22Rv1 (cell line): Measurements from ENCODE around the gene BPIFB2.

Source experiments
- ZFX ChIP-seq: fragments of 450-650 bp; IDR thresholded peaks from 2 replicates; pipeline ENCODE4 v1.6.1; 2017; ENCODE audit warnings: antibody characterized with exemption, borderline replicate concordance
- TF ChIP-seq, protein P1 (sequence below): fragments of 450-650 bp; IDR thresholded peaks from 2 replicates; pipeline ENCODE4 v1.5.1; 2017; ENCODE audit warnings: mild to moderate bottlenecking

DNA sequence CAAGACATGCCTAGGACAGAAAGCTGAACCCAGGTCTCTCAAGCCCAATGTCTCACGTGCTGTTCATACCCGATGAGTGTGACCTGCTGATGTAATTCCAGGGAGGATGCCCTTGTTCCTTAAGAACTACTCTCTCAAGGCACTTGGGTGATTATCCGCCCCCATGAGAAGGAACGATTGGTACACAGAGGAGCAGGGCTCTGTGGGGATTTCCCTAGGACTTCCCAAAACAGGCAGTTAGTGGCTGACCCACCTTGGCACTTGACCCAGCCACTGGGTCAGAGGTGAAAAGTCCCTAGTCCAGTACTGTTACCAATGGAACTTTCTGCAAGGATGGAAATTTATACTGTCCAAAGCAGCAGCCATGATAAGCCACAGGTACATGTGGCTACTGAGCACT, 14.8 kb downstream of the BPIFB2 start:
- no peak for TF ChIP-seq ZFX
- TF ChIP-seq, protein P1, sequence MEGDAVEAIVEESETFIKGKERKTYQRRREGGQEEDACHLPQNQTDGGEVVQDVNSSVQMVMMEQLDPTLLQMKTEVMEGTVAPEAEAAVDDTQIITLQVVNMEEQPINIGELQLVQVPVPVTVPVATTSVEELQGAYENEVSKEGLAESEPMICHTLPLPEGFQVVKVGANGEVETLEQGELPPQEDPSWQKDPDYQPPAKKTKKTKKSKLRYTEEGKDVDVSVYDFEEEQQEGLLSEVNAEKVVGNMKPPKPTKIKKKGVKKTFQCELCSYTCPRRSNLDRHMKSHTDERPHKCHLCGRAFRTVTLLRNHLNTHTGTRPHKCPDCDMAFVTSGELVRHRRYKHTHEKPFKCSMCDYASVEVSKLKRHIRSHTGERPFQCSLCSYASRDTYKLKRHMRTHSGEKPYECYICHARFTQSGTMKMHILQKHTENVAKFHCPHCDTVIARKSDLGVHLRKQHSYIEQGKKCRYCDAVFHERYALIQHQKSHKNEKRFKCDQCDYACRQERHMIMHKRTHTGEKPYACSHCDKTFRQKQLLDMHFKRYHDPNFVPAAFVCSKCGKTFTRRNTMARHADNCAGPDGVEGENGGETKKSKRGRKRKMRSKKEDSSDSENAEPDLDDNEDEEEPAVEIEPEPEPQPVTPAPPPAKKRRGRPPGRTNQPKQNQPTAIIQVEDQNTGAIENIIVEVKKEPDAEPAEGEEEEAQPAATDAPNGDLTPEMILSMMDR: no peak
